ENCODE results near the gene OR4N2. TPM values are rescaled to one million over a fixed set of nuclear protein-coding genes. Genes with fewer than 3 reads are reported as not detected.
"Not testable (repeated sequence)": the region's sequence is repeated elsewhere in the genome, so short reads cannot be mapped to it uniquely, and the experiment has no call there.

The OR4N2 gene
- total and polyA plus RNA-seq, 10 of the 15 experiments (the other 5 are each of a cell fraction or from before 2014, with no cell fraction given) = not detected

DNA sequence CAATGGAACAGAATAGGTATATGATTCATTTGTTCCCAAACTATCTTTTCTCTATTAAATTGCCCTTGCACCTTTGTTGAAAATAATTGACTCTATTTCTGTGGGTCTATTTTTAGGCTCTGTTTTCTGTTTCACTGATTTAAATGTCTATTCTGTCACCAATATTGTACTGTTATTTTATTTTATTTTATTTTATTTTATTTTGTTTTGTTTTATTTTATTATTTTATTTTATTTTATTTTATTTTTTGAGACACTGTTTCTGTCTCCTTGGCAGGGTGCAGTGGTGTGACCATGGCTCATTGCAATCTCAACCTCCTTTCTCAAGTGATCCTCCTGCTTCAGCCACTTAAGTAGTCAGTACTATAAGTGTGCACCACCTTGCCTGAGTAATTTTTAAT, 34.9 kb downstream of the OR4N2 start:
- BruUV-seq (replicated peaks) = no TSS peak
- Histone ChIP-seq H3K4me2 (ENCODE audit: control insufficient read depth, insufficient read depth) (no peak overlapping the region), H3K4me3 (no peak overlapping the region), H3K27me3 (replicated peaks in 1 of 2; ENCODE audit: control insufficient read depth in 2 of 2, insufficient read depth in 2 of 2, low read length in 1 of 2) (no peaks in the 10 kb centered on the region), H3K9ac (ENCODE audit: control insufficient read depth, insufficient read depth, low read length) (no peak overlapping the region), H3K9me3 (replicated peaks; ENCODE audit: control insufficient read depth, insufficient read depth, low read length) (no peaks in the 10 kb centered on the region; the same call in 2 of the 3 replicates), H2AFZ (ENCODE audit: control insufficient read depth, low read depth, low read length) (no peak overlapping the region), H3K4me1 (ENCODE audit: control insufficient read depth, insufficient read depth, low read length) (no peaks in the 10 kb centered on the region), H4K20me1 (ENCODE audit: control insufficient read depth, insufficient read depth) (no peaks in the 10 kb centered on the region), H3K27ac (ENCODE audit: control insufficient read depth, insufficient read depth) (no peak overlapping the region), H3K36me3 (ENCODE audit: control insufficient read depth in 2 of 2, insufficient read depth in 2 of 2, low read length in 1 of 2) (no peaks in the 10 kb centered on the region), H3K79me2 (ENCODE audit: control insufficient read depth, insufficient read depth, low read length) (no peaks in the 10 kb centered on the region)
- ChIA-PET RAD21 (ENCODE audit: unreplicated experiment) (no interaction called here), CTCF (no interaction called here), SMC1A (ENCODE audit: uncharacterized antibody, unreplicated experiment) (no interaction called here), POLR2A (no interaction called here)
- in situ Hi-C loops (cut with MboI) = no loop called here
- FAIRE-seq (no peak), DNase-seq (ENCODE audit: low read depth, low spot score) (no peak), ATAC-seq (no peak)
- TF ChIP-seq SMAD1 (IDR thresholded peaks at IDR 0.05; ENCODE audit: low read depth, partially characterized antibody) = no peak
- intact Hi-C loops (cut with micrococcal nuclease; ENCODE audit: unreplicated experiment) = no loop called here

DNA sequence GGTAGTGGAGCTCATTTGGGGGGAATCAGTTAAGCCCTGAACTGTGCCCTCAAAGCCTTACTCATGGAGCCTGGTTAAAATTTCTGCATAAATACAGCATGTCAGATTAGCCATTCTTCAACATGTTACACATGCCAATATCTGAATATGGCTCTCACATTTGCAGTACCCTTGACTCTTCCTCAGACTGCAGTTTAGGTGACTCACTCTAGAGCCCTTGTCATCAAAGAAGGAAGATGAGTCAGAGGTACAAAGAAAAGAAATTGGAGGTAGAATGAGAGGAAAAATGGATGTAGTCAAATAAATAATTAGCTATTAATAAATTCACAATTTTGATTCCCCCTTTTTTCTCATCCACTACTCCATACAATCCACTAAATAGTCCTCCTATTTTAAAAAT, 47.8 kb downstream of the OR4N2 start:
- H3K79me2 ChIP-seq (ENCODE audit: control insufficient read depth, insufficient read depth, low read length) = no peaks in the 10 kb centered on the region
- no peak overlapping the region for H3K27ac ChIP-seq (ENCODE audit: control insufficient read depth, insufficient read depth)
- no peak for TF ChIP-seq JUND (IDR thresholded peaks at IDR 0.05; ENCODE audit: low read depth, low read length)
- no peak for TF ChIP-seq SIX5 (IDR thresholded peaks at IDR 0.05; ENCODE audit: low read depth, low read length, severe bottlenecking)
- TF ChIP-seq CBX5 (IDR thresholded peaks at IDR 0.05; ENCODE audit: low read depth) = no peak
- TF ChIP-seq YY1 (IDR thresholded peaks at IDR 0.05; ENCODE audit: low read depth, low read length) = no peak
- TF ChIP-seq FOXM1 (IDR thresholded peaks at IDR 0.05; ENCODE audit: low read depth, low read length) = no peak
- TF ChIP-seq RBBP5 (conservative IDR thresholded peaks at IDR 0.05) = no peak
- TF ChIP-seq, protein P1, sequence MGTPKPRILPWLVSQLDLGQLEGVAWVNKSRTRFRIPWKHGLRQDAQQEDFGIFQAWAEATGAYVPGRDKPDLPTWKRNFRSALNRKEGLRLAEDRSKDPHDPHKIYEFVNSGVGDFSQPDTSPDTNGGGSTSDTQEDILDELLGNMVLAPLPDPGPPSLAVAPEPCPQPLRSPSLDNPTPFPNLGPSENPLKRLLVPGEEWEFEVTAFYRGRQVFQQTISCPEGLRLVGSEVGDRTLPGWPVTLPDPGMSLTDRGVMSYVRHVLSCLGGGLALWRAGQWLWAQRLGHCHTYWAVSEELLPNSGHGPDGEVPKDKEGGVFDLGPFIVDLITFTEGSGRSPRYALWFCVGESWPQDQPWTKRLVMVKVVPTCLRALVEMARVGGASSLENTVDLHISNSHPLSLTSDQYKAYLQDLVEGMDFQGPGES (IDR thresholded peaks at IDR 0.05) = no peak
- no peak for TF ChIP-seq SRF (IDR thresholded peaks at IDR 0.05; ENCODE audit: low read depth in 2 of 2, low read length in 2 of 2)
- TF ChIP-seq LARP7 (IDR thresholded peaks at IDR 0.05) = no peak
- RAD21 ChIA-PET (ENCODE audit: unreplicated experiment) = no interaction called here
- H3K27me3 ChIP-seq (replicated peaks in 1 of 2; ENCODE audit: control insufficient read depth in 2 of 2, insufficient read depth in 2 of 2, low read length in 1 of 2) = no peaks in the 10 kb centered on the region
- no peak overlapping the region for H3K4me3 ChIP-seq
- DNase-seq (ENCODE audit: low read depth, low spot score) = no peak
- ATAC-seq = no peak
- in situ Hi-C loops (cut with MboI) = no loop called here
- no TSS peak for BruUV-seq (replicated peaks)
- POLR2A ChIA-PET = no interaction called here
- CTCF ChIA-PET = no interaction called here
- H3K9me3 ChIP-seq (replicated peaks; ENCODE audit: control insufficient read depth, insufficient read depth, low read length) = no peaks in the 10 kb centered on the region
- intact Hi-C loops (cut with micrococcal nuclease; ENCODE audit: unreplicated experiment) = no loop called here
- H2AFZ ChIP-seq (ENCODE audit: control insufficient read depth, low read depth, low read length) = no peak overlapping the region
- H3K9ac ChIP-seq (ENCODE audit: control insufficient read depth, insufficient read depth, low read length) = no peak overlapping the region
- no peak overlapping the region for H3K4me2 ChIP-seq (ENCODE audit: control insufficient read depth, insufficient read depth)
- H3K4me1 ChIP-seq (ENCODE audit: control insufficient read depth, insufficient read depth, low read length) = no peaks in the 10 kb centered on the region
- FAIRE-seq = no peak
- no peaks in the 10 kb centered on the region for H3K36me3 ChIP-seq (ENCODE audit: control insufficient read depth in 2 of 2, insufficient read depth in 2 of 2, low read length in 1 of 2)
- H4K20me1 ChIP-seq (ENCODE audit: control insufficient read depth, insufficient read depth) = no peaks in the 10 kb centered on the region
- SMC1A ChIA-PET (ENCODE audit: uncharacterized antibody, unreplicated experiment) = no interaction called here

DNA sequence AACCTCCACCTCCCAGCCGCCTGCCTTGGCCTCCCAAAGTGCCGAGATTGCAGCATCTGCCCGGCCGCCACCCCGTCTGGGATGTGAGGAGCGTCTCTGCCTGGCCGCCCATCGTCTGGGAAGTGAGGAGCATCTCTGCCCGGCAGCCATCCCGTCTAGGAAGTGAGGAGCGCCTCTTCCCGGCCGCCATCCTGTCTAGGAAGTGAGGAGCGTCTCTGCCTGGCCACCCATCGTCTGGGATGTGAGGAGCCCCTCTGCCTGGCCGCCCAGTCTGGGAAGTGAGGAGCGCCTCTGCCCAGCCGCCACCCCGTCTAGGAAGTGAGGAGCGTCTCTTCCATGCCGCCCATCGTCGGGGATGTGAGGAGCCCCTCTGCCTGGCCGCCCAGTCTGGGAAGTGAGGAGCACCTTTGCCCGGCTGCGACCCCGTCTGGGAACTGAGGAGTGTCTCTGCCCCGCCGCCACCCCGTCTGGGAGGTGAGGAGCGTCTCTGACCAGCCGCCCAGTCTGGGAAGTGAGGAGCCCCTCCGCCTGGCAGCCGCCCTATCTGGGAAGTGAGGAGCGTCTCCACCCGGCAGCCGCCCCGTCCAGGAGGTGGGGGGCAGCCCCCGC, 62.6 kb downstream of the OR4N2 start:
- BruUV-seq (replicated peaks); H3K4me2 ChIP-seq (ENCODE audit: control insufficient read depth, insufficient read depth); H4K20me1 ChIP-seq (ENCODE audit: control insufficient read depth, insufficient read depth); RAD21 ChIA-PET (ENCODE audit: unreplicated experiment); POLR2A ChIA-PET; SMC1A ChIA-PET (ENCODE audit: uncharacterized antibody, unreplicated experiment); intact Hi-C loops (cut with micrococcal nuclease; ENCODE audit: unreplicated experiment); ATAC-seq; FAIRE-seq; H2AFZ ChIP-seq (ENCODE audit: control insufficient read depth, low read depth, low read length); DNase-seq (ENCODE audit: low read depth, low spot score); in situ Hi-C loops (cut with MboI); CTCF ChIA-PET; H3K9ac ChIP-seq (ENCODE audit: control insufficient read depth, insufficient read depth, low read length); H3K4me3 ChIP-seq; H3K27ac ChIP-seq (ENCODE audit: control insufficient read depth, insufficient read depth); H3K4me1 ChIP-seq (ENCODE audit: control insufficient read depth, insufficient read depth, low read length); H3K79me2 ChIP-seq (ENCODE audit: control insufficient read depth, insufficient read depth, low read length); H3K27me3 ChIP-seq (replicated peaks in 1 of 2; ENCODE audit: control insufficient read depth in 2 of 2, insufficient read depth in 2 of 2, low read length in 1 of 2); H3K36me3 ChIP-seq (ENCODE audit: control insufficient read depth in 2 of 2, insufficient read depth in 2 of 2, low read length in 1 of 2); H3K9me3 ChIP-seq (replicated peaks; ENCODE audit: control insufficient read depth, insufficient read depth, low read length): not testable (repeated sequence)
- WGBS (ENCODE audit: insufficient coverage, insufficient replicate concordance, low lambda C conversion rate, missing lambda C conversion rate) = 62% methylated on average over 27 of the region's 39 CpGs
